Spleen (tissue), 11 donors: ENCODE results near the gene TENM3. TPM values are rescaled to one million over a fixed set of nuclear protein-coding genes. Genes with fewer than 3 reads are reported as not detected.

Experiments used
- DNase-seq: peaks from one replicate; pipeline ENCODE4 v3.0.0-alpha.2; 2020
- H3K27ac ChIP-seq, 8 donors: fragments of 200-600 bp; sonication (generic) in 7 of 8; 1 replicate in 4 of 8; 2 replicates in 4 of 8; pipeline versions ENCODE4 v1.5.0 to v1.8.0; 2016 to 2021; ENCODE audit warnings: inconsistent platforms in 4 of 8, mild to moderate bottlenecking in 4 of 8, moderate library complexity in 1 of 8
- H3K27me3 ChIP-seq, 7 donors: fragments of 200-600 bp; sonication (generic) in 6 of 7; replicated peaks in 1 of 7; 1 replicate in 4 of 7; 2 replicates in 3 of 7; pipeline versions ENCODE4 v1.5.0 to v1.8.0; 2016 to 2021; ENCODE audit warnings: inconsistent platforms in 3 of 7, mild to moderate bottlenecking in 1 of 7
- H3K36me3 ChIP-seq, 6 donors: fragments of 200-600 bp; sonication (generic) in 5 of 6; 1 replicate in 4 of 6; 2 replicates in 2 of 6; pipeline versions ENCODE4 v1.5.0 to v1.8.0; 2016 to 2021; ENCODE audit warnings: inconsistent platforms in 2 of 6
- H3K4me1 ChIP-seq, 6 donors: fragments of 200-600 bp; sonication (generic) in 5 of 6; 1 replicate in 3 of 6; 2 replicates in 3 of 6; pipeline versions ENCODE4 v1.5.0 to v1.8.0; 2016 to 2021; ENCODE audit warnings: inconsistent platforms in 3 of 6
- H3K4me3 ChIP-seq, 8 donors: fragments of 200-600 bp; sonication (generic) in 7 of 8; 1 replicate in 4 of 8; 2 replicates in 4 of 8; pipeline versions ENCODE4 v1.5.0 to v1.8.0; 2016 to 2021; ENCODE audit warnings: inconsistent platforms in 4 of 8, mild to moderate bottlenecking in 4 of 8, moderate library complexity in 2 of 8
- H3K9me3 ChIP-seq, 8 donors: fragments of 200-600 bp; sonication (generic) in 7 of 8; 1 replicate in 4 of 8; 2 replicates in 4 of 8; pipeline versions ENCODE4 v1.5.0 to v1.8.0; 2016 to 2021; ENCODE audit warnings: inconsistent platforms in 4 of 8
- CTCF ChIP-seq, 11 experiments: fragments of 200-600 bp in 7 of 11; fragments of 450-650 bp in 4 of 11; sonication (generic) in 4 of 11; IDR thresholded peaks in 8 of 11; conservative IDR thresholded peaks in 3 of 11; 1 replicate in 7 of 11; 2 replicates in 4 of 11; pipeline versions ENCODE4 v1.4.0 to v1.8.0; 2016 to 2021; ENCODE audit warnings: antibody characterized with exemption in 11 of 11, inconsistent platforms in 4 of 11, mild to moderate bottlenecking in 1 of 11
- POLR2A ChIP-seq, 3 donors: fragments of 450-650 bp; IDR thresholded peaks; one replicate each; pipeline ENCODE4 v1.5.1; 2017; ENCODE audit warnings: antibody characterized with exemption in 3 of 3, mild to moderate bottlenecking in 1 of 3
- POLR2AphosphoS5 ChIP-seq, 3 donors: sonication (generic); formaldehyde crosslinking; IDR thresholded peaks; one replicate each; pipeline ENCODE4 v1.5.1; 2017; ENCODE audit warnings: antibody characterized with exemption in 3 of 3
- WGBS, 5 donors: extraction: QIAGEN DNeasy Blood & Tissue Kit in 3 of 5; methylation state at CpG; one replicate each; pipeline versions ENCODE4 v1.1.5 to v1.1.7; 2013 to 2018; 5-methylcytosine and 5-hydroxymethylcytosine counted together
- intact Hi-C: fragments of 100-400 bp; cut with DNase I; formaldehyde crosslinking; loops from one replicate; pipeline ENCODE4 v1.15.0; 2023; ENCODE audit warnings: low total_unique reads
- polyA plus RNA-seq, 3 donors: library from polyadenylated mRNA; stranded (reverse); fragments of 200-250 nt; gene quantifications; one replicate each; pipeline ENCODE4 v1.2.1, GENCODE V29; 2013
- total RNA-seq, 7 donors: library from RNA; depleted of rRNA in 3 of 7; stranded (reverse); fragments of >200 nt in 3 of 7; fragmentation: NEBNext Ultra II Directional in 4 of 7; extraction: Animal tissue kit (Norgen Biotek cat#: 25700) in 4 of 7; gene quantifications; one replicate each; pipeline versions ENCODE4 v1.1.0 to v1.2.1, GENCODE V29; 2016 to 2021
- donor health status: healthy with polysubstance abuse.
- donor health status: DM: no; HTN: no; CAD: no; lungs with moderate emphysema.
- donor health status: DM: no; HTN: no; CAD: no.
- donor health status: Bipolar disorder and iron deficiency.
- donor health status: healthy.
- donor health status: DM: no; HTN: no; CAD: no.
- donor health status: DM: yes; HTN: yes; CAD: no.

The TENM3 gene
- total and polyA plus RNA-seq, 10 donors, result 0.37 to 45.6 (median 17.7) TPM

DNA sequence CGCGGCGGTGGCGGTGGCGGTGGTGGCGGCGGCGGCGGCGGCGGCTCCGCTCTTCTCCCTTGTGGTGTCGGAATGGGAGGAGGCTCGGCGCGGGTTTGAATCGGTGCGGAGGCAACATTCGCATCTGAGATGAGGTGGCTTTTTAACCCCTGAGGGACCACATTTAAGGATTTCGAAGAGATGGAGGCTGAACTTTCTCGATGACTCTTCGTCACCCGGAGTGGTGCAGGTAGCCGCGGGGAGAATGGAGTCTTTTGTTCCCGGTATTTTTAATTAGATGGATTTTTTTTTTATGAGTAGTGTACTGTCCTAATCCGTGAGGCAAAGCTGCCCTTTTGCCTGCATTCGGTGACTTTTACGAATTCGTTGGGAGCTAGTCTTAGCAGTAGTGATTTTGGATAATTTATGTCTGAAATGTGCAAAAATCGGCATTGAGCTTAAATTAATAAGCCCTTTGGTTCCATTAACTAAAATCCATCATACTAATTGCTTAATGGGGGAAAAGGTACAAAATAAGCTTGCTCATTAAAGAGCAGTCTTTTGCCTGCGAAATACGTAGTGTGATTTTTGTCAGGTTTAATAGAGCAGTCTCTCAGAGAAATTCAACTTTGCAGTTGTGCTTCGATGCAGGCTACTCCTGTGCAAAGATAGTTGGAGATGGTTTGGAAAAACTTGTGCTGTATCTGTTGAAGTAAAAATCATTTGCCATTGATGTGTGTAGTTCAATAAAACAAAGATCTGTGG is 206.2 kb downstream of the TENM3 start:
- intact Hi-C loops, result no loop called here
- Histone ChIP-seq H3K4me3 (peak overlapping the region; percentile 29 to 70 (median 55)), H3K36me3 (no peaks in the 10 kb centered on the region), H3K4me1 (peaks cover 3 to 24% (median 22%) of the 10 kb centered on the region in 6 donors), H3K9me3 (no peaks in the 10 kb centered on the region), H3K27me3 (peaks cover 0 to 86% (median 24%) of the 10 kb centered on the region in 7 donors), H3K27ac (peak overlapping the region in 4 of 8 donors; percentile 7 to 78 (median 56))
- 1 to 4% (median 2%) methylated on average over 22 to 34 of the region's 34 CpGs for WGBS, 5 donors
- no peak for DNase-seq
- TF ChIP-seq POLR2AphosphoS5 (IDR thresholded peaks at IDR 0.05) (no peak), POLR2A (IDR thresholded peaks at IDR 0.05) (no peak), CTCF (IDR thresholded peaks at IDR 0.05 in 8 of 11, conservative IDR thresholded peaks at IDR 0.05 in 3 of 11) (no peak)

DNA sequence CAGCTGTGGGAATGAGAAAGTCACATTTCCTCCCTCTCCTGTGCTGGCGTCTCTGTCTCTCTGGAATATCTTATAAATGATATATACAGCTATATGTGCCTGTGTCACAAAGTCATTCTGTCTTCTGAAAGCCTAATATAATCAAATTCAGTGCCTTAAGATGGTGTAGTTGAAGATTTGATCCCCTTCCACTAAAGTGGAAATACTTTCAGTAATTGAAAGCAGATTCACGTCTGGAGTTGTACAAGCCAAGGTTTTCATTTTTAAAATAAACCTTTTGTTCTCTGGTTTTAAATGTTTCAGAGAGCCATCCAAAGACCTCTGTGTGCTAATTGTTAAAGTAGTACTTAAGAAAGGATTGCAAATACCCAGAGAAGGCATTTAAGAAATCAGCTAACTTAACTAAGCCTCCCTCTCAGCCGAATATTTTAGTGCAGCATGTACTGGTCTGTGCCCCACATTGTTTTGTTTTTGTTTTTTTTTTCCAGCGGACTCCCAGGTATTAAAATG is 206.8 kb downstream of the TENM3 start:
- no peak for DNase-seq
- H3K27ac ChIP-seq, result peak overlapping the region in 2 of 8 donors; percentile 7 to 78
- H3K4me1 ChIP-seq, result peaks cover 3 to 24% (median 22%) of the 10 kb centered on the region in 6 donors
- intact Hi-C loops, result no loop called here
- WGBS, 5 donors, result 6 to 11% (median 8%) methylated on average over 4 of the region's 4 CpGs
- peaks cover 0 to 82% (median 24%) of the 10 kb centered on the region in 7 donors for H3K27me3 ChIP-seq
- no peaks in the 10 kb centered on the region for H3K36me3 ChIP-seq
- H3K4me3 ChIP-seq, result peak overlapping the region in 6 of 8 donors; percentile 29 to 70 (median 62)
- H3K9me3 ChIP-seq, result no peaks in the 10 kb centered on the region
- no peak for TF ChIP-seq CTCF (IDR thresholded peaks at IDR 0.05 in 8 of 11, conservative IDR thresholded peaks at IDR 0.05 in 3 of 11)
- no peak for TF ChIP-seq POLR2A (IDR thresholded peaks at IDR 0.05)
- no peak for TF ChIP-seq POLR2AphosphoS5 (IDR thresholded peaks at IDR 0.05)

- Histone ChIP-seq H3K36me3 (no peaks in the 10 kb centered on the region), H3K27me3 (peaks cover 0 to 80% (median 24%) of the 10 kb centered on the region in 7 donors), H3K27ac (no peak overlapping the region), H3K4me3 (no peak overlapping the region), H3K9me3 (no peaks in the 10 kb centered on the region), H3K4me1 (peaks cover 3 to 24% (median 22%) of the 10 kb centered on the region in 6 donors)
- DNase-seq, result no peak
- TF ChIP-seq POLR2AphosphoS5 (IDR thresholded peaks at IDR 0.05), result no peak
- no peak for TF ChIP-seq POLR2A (IDR thresholded peaks at IDR 0.05)
- TF ChIP-seq CTCF (IDR thresholded peaks at IDR 0.05 in 8 of 11, conservative IDR thresholded peaks at IDR 0.05 in 3 of 11), result no peak
- intact Hi-C loops, result no loop called here
- 85 to 91% (median 87%) methylated on average over 4 of the region's 4 CpGs for WGBS, 5 donors
Observed at GRCh38 chr4:182451441-182451840, 208.2 kb downstream of the TENM3 start.

DNA sequence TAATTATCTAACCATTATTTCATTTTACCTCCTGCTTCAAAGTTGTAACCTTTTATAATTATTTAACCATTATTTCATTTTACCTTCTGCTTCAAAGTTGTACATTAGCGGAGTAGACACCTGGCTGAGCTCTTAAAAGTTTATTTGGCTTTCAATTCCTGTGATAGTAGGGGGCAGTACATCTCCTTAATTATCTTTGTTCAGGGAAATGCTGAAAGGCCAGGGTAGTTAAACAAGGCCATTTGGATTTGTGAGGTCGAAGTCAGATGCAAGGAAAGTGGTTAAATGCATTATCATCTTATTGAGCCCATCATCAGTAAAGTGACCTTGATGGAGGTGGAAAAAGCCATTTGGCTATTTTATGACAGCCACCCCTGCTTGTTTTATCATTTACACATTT is 210.6 kb downstream of the TENM3 start:
- intact Hi-C loops, result no loop called here
- H3K4me3 ChIP-seq, result no peak overlapping the region
- peaks cover 0 to 56% (median 14%) of the 10 kb centered on the region in 7 donors for H3K27me3 ChIP-seq
- TF ChIP-seq CTCF (IDR thresholded peaks at IDR 0.05 in 8 of 11, conservative IDR thresholded peaks at IDR 0.05 in 3 of 11), result no peak
- TF ChIP-seq POLR2A (IDR thresholded peaks at IDR 0.05), result no peak
- TF ChIP-seq POLR2AphosphoS5 (IDR thresholded peaks at IDR 0.05), result no peak
- no peak for DNase-seq
- H3K4me1 ChIP-seq, result peaks cover 0 to 14% (median 9%) of the 10 kb centered on the region in 6 donors
- WGBS, 5 donors, result 61 to 87% (median 82%) methylated on average over 2 of the region's 2 CpGs
- H3K36me3 ChIP-seq, result no peaks in the 10 kb centered on the region
- no peaks in the 10 kb centered on the region for H3K9me3 ChIP-seq
- no peak overlapping the region for H3K27ac ChIP-seq
